Adrenal gland (tissue), 5 donors: ENCODE results near the gene AGR2.

Source experiments
- POLR2A ChIP-seq, 2 donors: fragments of 450-650 bp; IDR thresholded peaks; one replicate each; pipeline ENCODE4 v1.6.1; 2017; ENCODE audit warnings: antibody characterized with exemption in 2 of 2, mild to moderate bottlenecking in 2 of 2, moderate library complexity in 1 of 2
- TF ChIP-seq, protein P1 (sequence below), 6 experiments: fragments of 450-650 bp in 4 of 6; fragments of 200-600 bp in 2 of 6; sonication (generic) in 1 of 6; IDR thresholded peaks; 1 replicate in 5 of 6; 2 replicates in 1 of 6; pipeline versions ENCODE4 v1.5.1 to v1.8.0; 2016 to 2021; ENCODE audit warnings: antibody characterized with exemption in 6 of 6, mild to moderate bottlenecking in 2 of 6, moderate library complexity in 1 of 6
- donor health status: DM: no; HTN: no; CAD: no.

DNA sequence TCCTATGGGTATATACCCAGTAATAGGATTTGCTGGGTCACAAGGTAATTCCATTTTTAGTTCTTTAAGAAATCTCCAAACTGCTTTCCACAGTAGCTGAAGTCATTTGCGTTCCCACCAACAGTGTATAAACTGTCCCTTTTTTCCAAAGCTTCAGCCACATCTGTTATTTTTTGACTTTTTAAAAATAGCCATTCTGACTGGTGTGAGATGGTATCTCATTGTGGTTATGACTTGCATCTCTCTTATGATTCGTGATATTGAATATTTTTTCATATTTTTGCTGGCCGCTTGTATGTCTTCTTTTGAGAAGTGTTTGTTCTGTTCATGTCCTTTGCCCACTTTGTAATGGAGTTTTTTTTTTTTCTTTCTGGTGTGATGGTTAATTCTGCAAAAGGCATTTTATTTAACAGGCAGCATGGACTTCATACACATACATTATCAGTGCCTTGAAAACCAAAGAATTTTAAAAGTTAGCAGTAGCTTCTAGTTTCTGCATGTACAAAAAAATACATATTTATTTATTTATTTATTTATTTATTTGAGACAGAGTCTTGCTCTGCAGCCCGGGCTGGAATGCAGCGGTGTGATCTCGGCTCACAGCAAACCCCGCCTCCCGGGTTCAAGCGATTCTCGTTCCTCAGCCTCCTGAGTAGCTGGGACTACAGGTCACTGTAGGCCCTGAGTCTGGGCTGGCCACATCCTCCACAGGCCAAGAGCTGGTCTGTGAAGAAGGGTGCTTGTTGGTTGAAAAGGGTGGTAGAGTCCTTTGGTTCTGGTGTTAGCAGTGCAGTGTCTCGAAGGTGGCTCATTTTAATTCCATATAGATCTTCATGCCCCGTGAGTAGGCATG lies 44.7 kb upstream of the AGR2 start:
- TF ChIP-seq, protein P1, sequence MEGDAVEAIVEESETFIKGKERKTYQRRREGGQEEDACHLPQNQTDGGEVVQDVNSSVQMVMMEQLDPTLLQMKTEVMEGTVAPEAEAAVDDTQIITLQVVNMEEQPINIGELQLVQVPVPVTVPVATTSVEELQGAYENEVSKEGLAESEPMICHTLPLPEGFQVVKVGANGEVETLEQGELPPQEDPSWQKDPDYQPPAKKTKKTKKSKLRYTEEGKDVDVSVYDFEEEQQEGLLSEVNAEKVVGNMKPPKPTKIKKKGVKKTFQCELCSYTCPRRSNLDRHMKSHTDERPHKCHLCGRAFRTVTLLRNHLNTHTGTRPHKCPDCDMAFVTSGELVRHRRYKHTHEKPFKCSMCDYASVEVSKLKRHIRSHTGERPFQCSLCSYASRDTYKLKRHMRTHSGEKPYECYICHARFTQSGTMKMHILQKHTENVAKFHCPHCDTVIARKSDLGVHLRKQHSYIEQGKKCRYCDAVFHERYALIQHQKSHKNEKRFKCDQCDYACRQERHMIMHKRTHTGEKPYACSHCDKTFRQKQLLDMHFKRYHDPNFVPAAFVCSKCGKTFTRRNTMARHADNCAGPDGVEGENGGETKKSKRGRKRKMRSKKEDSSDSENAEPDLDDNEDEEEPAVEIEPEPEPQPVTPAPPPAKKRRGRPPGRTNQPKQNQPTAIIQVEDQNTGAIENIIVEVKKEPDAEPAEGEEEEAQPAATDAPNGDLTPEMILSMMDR (IDR thresholded peaks at IDR 0.05): no peak
- TF ChIP-seq POLR2A (IDR thresholded peaks at IDR 0.05): no peak
